WERI-Rb-1 (cell line): Measurements from ENCODE around the gene ETV7.

Experiments used
- DNase-seq: peaks from one replicate; pipeline ENCODE4 v3.0.0-alpha.2; 2020
- H3K27ac ChIP-seq: fragments of 250-450 bp; sonication (Bioruptor Pico); 2 replicates; pipeline ENCODE4 v1.5.1; 2020; ENCODE audit warnings: mild to moderate bottlenecking, moderate library complexity
- H3K27me3 ChIP-seq: fragments of 250-450 bp; sonication (Bioruptor Pico); 2 replicates; pipeline ENCODE4 v1.5.1; 2021; ENCODE audit warnings: mild to moderate bottlenecking, low read depth, moderate library complexity; ENCODE audit not compliant: insufficient read depth, severe bottlenecking
- H3K36me3 ChIP-seq: fragments of 250-450 bp; sonication (Bioruptor Pico); 2 replicates; pipeline ENCODE4 v1.5.1; 2020; ENCODE audit warnings: mild to moderate bottlenecking, moderate library complexity
- H3K4me3 ChIP-seq: 2 replicates; pipeline ENCODE4 v1.5.1; 2011; ENCODE audit warnings: low read depth, mild to moderate bottlenecking, control low read depth, low read length
- H3K9me3 ChIP-seq: fragments of 250-450 bp; sonication (Bioruptor Pico); 2 replicates; pipeline ENCODE4 v1.5.1; 2021; ENCODE audit warnings: mild to moderate bottlenecking, moderate library complexity; ENCODE audit not compliant: severe bottlenecking
- CTCF ChIP-seq: IDR thresholded peaks from 2 replicates; pipeline ENCODE4 v1.5.1; 2011; ENCODE audit warnings: low read depth, mild to moderate bottlenecking, control low read depth, inconsistent platforms, low read length

Gene ETV7

GRCh38 chr6:36376742-36377141 lies 10.7 kb downstream of the ETV7 start:
- no peaks in the 10 kb centered on the region for H3K27me3 ChIP-seq
- DNase-seq = no peak
- no peak overlapping the region for H3K27ac ChIP-seq
- no peak for TF ChIP-seq CTCF
- no peaks in the 10 kb centered on the region for H3K36me3 ChIP-seq
- H3K9me3 ChIP-seq = no peaks in the 10 kb centered on the region
- no peak overlapping the region for H3K4me3 ChIP-seq

GRCh38 chr6:36376183-36376582 lies 11.3 kb downstream of the ETV7 start:
- Histone ChIP-seq H3K4me3 (no peak overlapping the region), H3K27ac (no peak overlapping the region), H3K27me3 (no peaks in the 10 kb centered on the region), H3K36me3 (no peaks in the 10 kb centered on the region), H3K9me3 (no peaks in the 10 kb centered on the region)
- DNase-seq = no peak
- TF ChIP-seq CTCF = no peak

- H3K4me3 ChIP-seq = no peak overlapping the region
- no peak overlapping the region for H3K27ac ChIP-seq
- DNase-seq = no peak
- H3K36me3 ChIP-seq = no peaks in the 10 kb centered on the region
- no peaks in the 10 kb centered on the region for H3K9me3 ChIP-seq
- H3K27me3 ChIP-seq = no peaks in the 10 kb centered on the region
- TF ChIP-seq CTCF = no peak
Observed at GRCh38 chr6:36375644-36376155, 11.8 kb downstream of the ETV7 start.

- Histone ChIP-seq H3K9me3 (no peaks in the 10 kb centered on the region), H3K4me3 (no peak overlapping the region), H3K36me3 (no peaks in the 10 kb centered on the region), H3K27ac (no peak overlapping the region), H3K27me3 (no peaks in the 10 kb centered on the region)
- no peak for TF ChIP-seq CTCF
- DNase-seq = no peak
Observed at GRCh38 chr6:36374972-36375371, 12.5 kb downstream of the ETV7 start.

DNA sequence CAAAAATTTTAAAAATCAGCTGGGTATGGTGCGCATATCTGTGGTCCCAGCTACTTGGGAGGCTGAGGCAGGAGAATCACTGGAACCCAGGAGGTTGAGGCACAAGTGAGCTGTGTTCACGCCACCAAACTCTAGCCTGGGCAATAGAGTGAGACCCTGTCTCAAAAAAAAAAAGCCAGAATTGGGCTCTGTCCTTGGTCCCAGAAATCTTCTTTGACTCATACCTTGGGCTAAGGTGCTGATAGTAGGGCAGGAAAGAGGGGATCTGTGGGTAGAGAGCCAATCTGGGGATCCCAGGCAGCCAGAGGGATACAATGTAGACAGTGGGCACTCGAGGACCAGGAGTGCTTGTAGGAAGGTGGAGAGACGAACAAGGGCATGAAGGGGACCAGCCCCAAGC lies 13.3 kb downstream of the ETV7 start:
- no peak overlapping the region for H3K4me3 ChIP-seq
- no peaks in the 10 kb centered on the region for H3K36me3 ChIP-seq
- TF ChIP-seq CTCF = no peak
- H3K27me3 ChIP-seq = no peaks in the 10 kb centered on the region
- no peak for DNase-seq
- no peak overlapping the region for H3K27ac ChIP-seq
- H3K9me3 ChIP-seq = no peaks in the 10 kb centered on the region

DNA sequence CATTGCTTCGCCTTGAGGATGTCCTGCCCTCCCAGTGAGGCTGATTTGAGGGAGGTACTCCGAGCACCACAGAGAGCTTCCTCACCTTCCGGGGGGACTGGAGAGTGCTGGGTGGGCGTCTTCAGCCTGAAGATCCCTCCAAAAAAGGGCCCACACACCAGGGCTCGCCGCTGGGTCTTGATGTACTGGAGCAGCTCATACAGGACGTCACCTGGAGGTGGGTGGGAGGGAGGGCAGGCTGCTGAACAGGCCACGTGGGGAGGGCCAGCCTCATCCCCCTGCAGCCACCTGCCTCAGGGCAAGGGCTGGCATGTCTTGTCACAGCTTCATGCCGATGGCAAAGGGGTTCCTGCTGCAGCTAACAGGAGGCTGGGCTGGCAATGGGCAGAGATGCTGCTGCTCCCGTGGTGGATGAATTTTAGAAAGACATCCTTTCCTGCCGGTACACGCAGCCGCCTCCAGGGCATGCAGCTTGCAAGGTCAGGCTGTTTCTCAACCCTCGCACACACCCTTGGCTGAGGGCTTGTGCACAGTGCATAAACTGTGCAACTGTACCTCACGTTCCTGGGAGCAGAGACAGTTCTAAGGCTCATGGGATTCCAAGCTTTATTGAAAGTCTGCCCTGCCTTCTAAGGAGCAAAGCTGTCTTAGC lies 14.0 kb downstream of the ETV7 start:
- no peak for TF ChIP-seq CTCF
- no peak for DNase-seq
- Histone ChIP-seq H3K4me3 (no peak overlapping the region), H3K27me3 (no peaks in the 10 kb centered on the region), H3K36me3 (no peaks in the 10 kb centered on the region), H3K9me3 (no peaks in the 10 kb centered on the region), H3K27ac (no peak overlapping the region)
